KMS-11 (cell line): ENCODE measurements around the gene GDF15.

Experiments used
- H2AFZ ChIP-seq: fragments of 200-600 bp; sonication (generic); 2 replicates; pipeline ENCODE4 v1.6.1; 2016; ENCODE audit warnings: antibody characterized with exemption, mixed run types, low read depth
- H3K27ac ChIP-seq: fragments of 200-600 bp; sonication (generic); 2 replicates; pipeline ENCODE4 v1.6.1; 2016; ENCODE audit warnings: mild to moderate bottlenecking, mixed run types
- H3K27me3 ChIP-seq: fragments of 200-600 bp; sonication (generic); 2 replicates; pipeline ENCODE4 v1.6.1; 2017; ENCODE audit warnings: mild to moderate bottlenecking, low read depth, mixed run types, moderate library complexity; ENCODE audit not compliant: insufficient read depth
- H3K36me3 ChIP-seq: fragments of 200-600 bp; sonication (generic); 2 replicates; pipeline ENCODE4 v1.6.1; 2017; ENCODE audit warnings: mild to moderate bottlenecking, mixed run types; ENCODE audit not compliant: insufficient read depth
- H3K4me1 ChIP-seq: fragments of 200-600 bp; sonication (generic); 2 replicates; pipeline ENCODE4 v1.6.1; 2016; ENCODE audit warnings: mild to moderate bottlenecking, low read depth, mixed run types; ENCODE audit not compliant: poor library complexity, severe bottlenecking
- H3K4me2 ChIP-seq: fragments of 200-600 bp; sonication (generic); 2 replicates; pipeline ENCODE4 v1.7.0; 2016; ENCODE audit warnings: mild to moderate bottlenecking, mixed run types
- H3K4me3 ChIP-seq: fragments of 200-600 bp; sonication (generic); IDR thresholded peaks from 2 replicates; pipeline ENCODE4 v1.6.1; 2017; ENCODE audit warnings: low read depth, low read length, mixed read lengths; ENCODE audit not compliant: insufficient read depth
- H3K79me2 ChIP-seq: fragments of 200-600 bp; sonication (generic); 2 replicates; pipeline ENCODE4 v1.6.1; 2016; ENCODE audit warnings: low read depth, mixed run types; ENCODE audit not compliant: insufficient read depth
- H3K9ac ChIP-seq: fragments of 200-600 bp; sonication (generic); 2 replicates; pipeline ENCODE4 v1.6.1; 2016; ENCODE audit warnings: mild to moderate bottlenecking, mixed run types
- H4K20me1 ChIP-seq: fragments of 200-600 bp; sonication (generic); 2 replicates; pipeline ENCODE4 v1.6.1; 2016; ENCODE audit warnings: mild to moderate bottlenecking, mixed run types; ENCODE audit not compliant: insufficient read depth
- CTCF ChIP-seq: fragments of 200-600 bp; sonication (generic); conservative IDR thresholded peaks from 2 replicates; pipeline ENCODE4 v1.6.1; 2017; ENCODE audit warnings: low read depth, mild to moderate bottlenecking, antibody characterized with exemption, low read length, moderate library complexity, mixed read lengths

Gene GDF15

GRCh38 chr19:18408053-18408476 is 22.1 kb downstream of the GDF15 start:
- Histone ChIP-seq H3K4me1 (peaks cover 9% of the 10 kb centered on the region), H3K36me3 (no peaks in the 10 kb centered on the region), H3K4me3 (no peak overlapping the region), H3K27ac (no peak overlapping the region), H2AFZ (no peak overlapping the region), H3K9ac (no peak overlapping the region), H3K79me2 (no peaks in the 10 kb centered on the region), H4K20me1 (no peaks in the 10 kb centered on the region), H3K27me3 (peaks cover 29% of the 10 kb centered on the region; the same call in 1 of the 2 replicates), H3K4me2 (no peak overlapping the region)
- TF ChIP-seq CTCF = peak; percentile 45

- TF ChIP-seq CTCF = no peak
- H3K9ac ChIP-seq = no peak overlapping the region
- no peak overlapping the region for H2AFZ ChIP-seq
- peaks cover 37% of the 10 kb centered on the region for H3K4me1 ChIP-seq
- H3K27me3 ChIP-seq = peaks cover 28% of the 10 kb centered on the region; the same call in 1 of the 2 replicates
- no peaks in the 10 kb centered on the region for H3K36me3 ChIP-seq
- no peak overlapping the region for H3K27ac ChIP-seq
- no peaks in the 10 kb centered on the region for H4K20me1 ChIP-seq
- H3K79me2 ChIP-seq = no peaks in the 10 kb centered on the region
- no peak overlapping the region for H3K4me2 ChIP-seq
- no peak overlapping the region for H3K4me3 ChIP-seq
Observed at GRCh38 chr19:18412610-18413239, 26.8 kb downstream of the GDF15 start.

DNA sequence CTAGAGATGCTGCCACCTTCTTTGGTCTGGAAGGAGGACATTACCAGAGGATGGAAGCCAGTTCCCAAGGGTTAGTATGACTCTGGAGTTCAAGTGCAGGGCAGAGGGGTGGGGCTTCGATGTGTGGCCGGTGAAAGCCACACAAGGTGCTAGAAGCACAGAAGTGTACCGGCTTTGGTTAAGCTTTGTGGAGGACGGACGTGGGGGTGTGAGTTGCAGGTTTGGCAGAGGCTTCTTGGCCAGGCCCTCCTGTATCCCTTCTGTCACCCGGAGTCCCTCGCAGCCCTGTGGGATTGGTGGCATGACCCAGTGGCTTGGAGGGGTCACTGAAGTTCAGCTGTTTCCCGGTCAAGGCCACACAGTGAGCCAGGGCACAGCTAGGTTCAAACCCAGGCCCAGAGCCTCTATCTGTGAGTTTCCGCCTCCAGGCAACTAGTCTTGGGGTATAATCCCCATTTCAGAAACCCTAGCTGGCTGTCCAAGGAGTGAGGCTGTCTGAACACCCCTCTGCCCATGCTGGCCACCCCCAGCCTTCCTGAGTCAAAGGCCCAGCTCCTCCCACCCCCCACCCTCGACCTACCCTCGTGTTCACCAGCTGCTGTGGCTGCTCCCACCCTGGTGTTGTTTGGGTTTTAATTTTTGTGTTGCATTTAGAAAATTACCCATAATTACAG is 28.7 kb downstream of the GDF15 start:
- TF ChIP-seq CTCF = no peak
- Histone ChIP-seq H4K20me1 (no peaks in the 10 kb centered on the region), H3K27me3 (peaks cover 31% of the 10 kb centered on the region; the same call in 1 of the 2 replicates), H3K36me3 (no peaks in the 10 kb centered on the region), H3K27ac (no peak overlapping the region), H3K4me3 (no peak overlapping the region), H2AFZ (no peak overlapping the region), H3K9ac (no peak overlapping the region), H3K4me1 (peaks cover 44% of the 10 kb centered on the region), H3K4me2 (peak overlapping the region; percentile 33; the same call in 1 of the 2 replicates), H3K79me2 (no peaks in the 10 kb centered on the region)

DNA sequence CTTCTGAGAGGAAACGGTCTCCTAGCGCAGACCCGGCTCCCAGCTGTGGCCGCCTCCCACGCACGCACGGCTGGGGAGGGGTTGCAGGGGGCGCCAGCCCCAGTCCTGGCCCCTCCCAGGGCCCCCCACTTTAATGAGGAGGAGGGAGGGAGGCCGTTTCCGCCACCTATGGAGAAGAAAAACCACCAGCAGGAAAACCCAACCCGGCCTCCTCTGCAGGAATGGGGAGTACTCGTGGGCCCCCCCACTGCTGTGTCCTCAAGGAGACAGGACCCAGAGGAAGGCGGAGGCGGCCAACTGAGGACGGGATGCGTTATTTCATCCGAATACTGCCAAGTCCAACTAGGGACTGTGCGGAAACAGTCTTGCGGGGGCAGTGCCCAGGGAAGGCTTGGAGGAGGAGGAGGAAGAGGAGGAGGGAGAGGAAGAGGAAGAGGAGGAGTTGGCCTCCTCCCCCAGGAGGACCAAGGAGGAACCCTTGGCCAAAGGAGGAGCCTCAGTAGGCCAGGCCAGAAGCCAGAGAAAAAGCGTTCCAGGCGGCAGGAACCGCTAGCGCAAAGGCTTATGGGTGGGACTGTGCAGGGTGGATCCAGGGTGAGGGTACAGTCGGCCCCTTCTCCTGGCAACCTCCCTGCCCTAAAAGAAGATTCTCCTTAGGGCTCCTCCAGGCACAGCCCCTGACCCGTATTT is 29.4 kb downstream of the GDF15 start:
- Histone ChIP-seq H3K27me3 (peaks cover 31% of the 10 kb centered on the region; the same call in 1 of the 2 replicates), H3K4me1 (peaks cover 42% of the 10 kb centered on the region), H3K36me3 (no peaks in the 10 kb centered on the region), H3K4me2 (no peak overlapping the region; the same call in 1 of the 2 replicates), H4K20me1 (no peaks in the 10 kb centered on the region), H3K4me3 (no peak overlapping the region), H3K9ac (no peak overlapping the region), H3K27ac (no peak overlapping the region), H2AFZ (no peak overlapping the region), H3K79me2 (0 out of 2 replicates have a peak, but pooled peaks cover 3% of the 10 kb centered on the region)
- no peak for TF ChIP-seq CTCF
